Cardiac muscle cell (in vitro differentiated cells and primary cell): Measurements from ENCODE around the gene SKIDA1. TPM values are rescaled to one million over a fixed set of nuclear protein-coding genes. Genes with fewer than 3 reads are reported as not detected.

ENCODE experiments used
- DNase-seq, 2 donors: peaks; one replicate each; pipeline versions ENCODE4 v3.0.0 to v3.0.0-alpha.2; 2010 to 2017; ENCODE audit warnings: low read depth in 1 of 2, low spot score in 1 of 2
- H3K27ac ChIP-seq: fragments of 200-600 bp; sonication (generic); 2 replicates; pipeline ENCODE4 v1.5.1; 2016
- H3K27me3 ChIP-seq: fragments of 200-600 bp; sonication (generic); 2 replicates; pipeline ENCODE4 v1.6.0; 2016; ENCODE audit warnings: control low read depth
- H3K36me3 ChIP-seq: fragments of 200-600 bp; sonication (generic); 2 replicates; pipeline ENCODE4 v1.5.1; 2016; ENCODE audit warnings: control low read depth
- H3K4me1 ChIP-seq: fragments of 200-600 bp; sonication (generic); 2 replicates; pipeline ENCODE4 v1.8.1; 2017; ENCODE audit warnings: low read depth, mild to moderate bottlenecking, mixed run types
- H3K4me3 ChIP-seq: fragments of 200-600 bp; sonication (generic); 2 replicates; pipeline ENCODE4 v1.5.1; 2016; ENCODE audit warnings: mild to moderate bottlenecking
- H3K9me3 ChIP-seq: fragments of 200-600 bp; sonication (generic); 2 replicates; pipeline ENCODE4 v1.5.1; 2017; ENCODE audit warnings: low read depth, mild to moderate bottlenecking, control low read depth
- polyA plus RNA-seq: library from polyadenylated mRNA; unstranded; fragments of >200 nt; fragmentation: Nextera tagmentation; extraction: Ambion mirVana; gene quantifications from 2 replicates; pipeline ENCODE4 v1.2.1, GENCODE V29; 2016
- total RNA-seq: library from RNA; depleted of rRNA; stranded (reverse); fragments of >200 nt; gene quantifications from 2 replicates; pipeline ENCODE4 v1.2.3, GENCODE V29; 2016
- TF ChIP-seq, protein P1 (sequence below): IDR thresholded peaks from 2 replicates; pipeline ENCODE4 v1.5.1; 2012; ENCODE audit warnings: low read depth, mild to moderate bottlenecking, low read length

Gene SKIDA1
- total and polyA plus RNA-seq, 2 experiments from 2014 or later: 4.3 to 62.4 TPM

DNA sequence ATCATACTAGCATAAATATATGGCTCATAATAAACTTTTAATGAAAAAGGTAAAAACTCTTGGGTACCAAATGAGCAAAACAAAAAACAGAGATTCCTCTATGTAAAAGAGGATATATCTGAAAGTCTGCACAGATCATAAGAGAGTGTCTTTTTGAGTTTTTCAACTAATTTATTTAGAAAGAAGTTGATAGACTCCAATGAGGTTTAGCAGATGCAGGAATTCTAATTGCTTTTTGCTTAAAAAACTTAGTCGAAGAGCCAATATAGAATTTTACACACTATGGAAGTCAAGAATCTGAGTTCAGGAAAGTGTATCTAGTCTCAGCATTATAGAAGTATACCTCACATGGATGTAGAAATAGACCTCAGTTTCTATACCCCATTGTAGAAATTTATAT is 5.2 kb upstream of the SKIDA1 start:
- H3K9me3 ChIP-seq: no peaks in the 10 kb centered on the region
- no peaks in the 10 kb centered on the region for H3K27me3 ChIP-seq
- TF ChIP-seq, protein P1, sequence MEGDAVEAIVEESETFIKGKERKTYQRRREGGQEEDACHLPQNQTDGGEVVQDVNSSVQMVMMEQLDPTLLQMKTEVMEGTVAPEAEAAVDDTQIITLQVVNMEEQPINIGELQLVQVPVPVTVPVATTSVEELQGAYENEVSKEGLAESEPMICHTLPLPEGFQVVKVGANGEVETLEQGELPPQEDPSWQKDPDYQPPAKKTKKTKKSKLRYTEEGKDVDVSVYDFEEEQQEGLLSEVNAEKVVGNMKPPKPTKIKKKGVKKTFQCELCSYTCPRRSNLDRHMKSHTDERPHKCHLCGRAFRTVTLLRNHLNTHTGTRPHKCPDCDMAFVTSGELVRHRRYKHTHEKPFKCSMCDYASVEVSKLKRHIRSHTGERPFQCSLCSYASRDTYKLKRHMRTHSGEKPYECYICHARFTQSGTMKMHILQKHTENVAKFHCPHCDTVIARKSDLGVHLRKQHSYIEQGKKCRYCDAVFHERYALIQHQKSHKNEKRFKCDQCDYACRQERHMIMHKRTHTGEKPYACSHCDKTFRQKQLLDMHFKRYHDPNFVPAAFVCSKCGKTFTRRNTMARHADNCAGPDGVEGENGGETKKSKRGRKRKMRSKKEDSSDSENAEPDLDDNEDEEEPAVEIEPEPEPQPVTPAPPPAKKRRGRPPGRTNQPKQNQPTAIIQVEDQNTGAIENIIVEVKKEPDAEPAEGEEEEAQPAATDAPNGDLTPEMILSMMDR: no peak
- no peak for DNase-seq
- H3K4me3 ChIP-seq: no peak overlapping the region
- no peak overlapping the region for H3K27ac ChIP-seq
- H3K36me3 ChIP-seq: no peaks in the 10 kb centered on the region
- H3K4me1 ChIP-seq: peaks cover 39% of the 10 kb centered on the region

DNA sequence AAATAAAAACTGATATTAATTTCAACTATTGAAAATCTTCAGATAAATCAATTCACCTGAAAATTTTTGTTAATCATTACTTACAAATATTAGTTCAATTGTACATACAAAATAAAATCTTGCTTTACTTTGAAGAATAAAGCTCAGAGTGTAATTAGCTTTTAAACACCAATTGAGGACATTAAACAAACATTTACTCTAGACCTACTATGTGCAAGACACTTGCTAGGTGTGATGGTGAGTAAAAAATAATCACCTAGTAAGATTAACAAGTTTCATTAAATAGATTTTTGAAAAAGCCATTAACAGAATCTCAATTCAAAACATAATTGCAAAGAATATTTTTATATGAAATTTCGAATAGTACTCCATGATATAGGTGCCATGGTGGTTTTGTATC is 4.7 kb upstream of the SKIDA1 start:
- H3K27me3 ChIP-seq: no peaks in the 10 kb centered on the region
- no peak overlapping the region for H3K27ac ChIP-seq
- TF ChIP-seq, protein P1: no peak
- H3K36me3 ChIP-seq: no peaks in the 10 kb centered on the region
- H3K9me3 ChIP-seq: no peaks in the 10 kb centered on the region
- no peak for DNase-seq
- H3K4me3 ChIP-seq: no peak overlapping the region
- H3K4me1 ChIP-seq: peaks cover 39% of the 10 kb centered on the region

DNA sequence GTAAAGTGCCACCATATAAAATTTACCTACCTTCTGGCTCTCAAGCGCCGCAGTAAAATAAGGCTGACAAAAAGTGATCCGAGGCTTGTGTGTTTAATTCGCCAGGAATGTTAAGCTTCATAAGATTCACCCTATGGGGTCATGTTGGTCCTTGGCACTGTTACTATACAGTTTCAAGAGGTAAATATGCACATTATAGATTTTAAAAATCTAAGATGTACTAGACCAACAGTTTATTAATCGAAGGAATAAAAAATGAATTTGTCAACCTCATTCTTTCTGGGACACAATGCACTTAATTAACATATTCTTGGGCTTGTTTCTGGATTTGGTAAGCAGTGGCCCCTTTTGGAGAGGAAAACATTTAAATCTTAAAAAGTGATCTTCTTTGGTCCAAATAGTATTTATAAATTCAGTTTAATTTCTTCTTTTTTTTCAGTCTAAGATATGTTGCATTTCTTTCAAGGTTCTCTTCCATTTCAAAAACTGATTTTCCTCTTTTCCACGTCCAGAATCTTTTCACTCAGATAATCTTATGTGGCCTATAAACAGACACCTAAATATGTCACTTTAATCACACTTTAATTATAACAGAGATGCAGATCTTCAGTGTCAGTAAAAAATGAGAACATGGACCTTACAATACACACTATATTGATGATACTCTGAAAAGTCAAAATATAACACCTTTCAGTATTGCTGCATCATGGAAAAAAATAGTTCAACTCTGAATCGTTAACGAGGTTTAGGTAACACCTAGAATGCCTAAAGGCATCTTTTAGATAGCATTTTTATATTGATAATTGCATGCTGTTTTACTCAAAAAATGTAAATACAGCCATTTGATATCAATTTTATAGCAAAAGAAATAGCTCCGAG is 3.8 kb upstream of the SKIDA1 start:
- H3K36me3 ChIP-seq: no peaks in the 10 kb centered on the region
- H3K4me1 ChIP-seq: peaks cover 39% of the 10 kb centered on the region
- TF ChIP-seq, protein P1: no peak
- H3K27ac ChIP-seq: peak overlapping the region; percentile 99
- H3K9me3 ChIP-seq: no peaks in the 10 kb centered on the region
- peak overlapping the region; percentile 53 for H3K4me3 ChIP-seq
- H3K27me3 ChIP-seq: no peaks in the 10 kb centered on the region
- DNase-seq: no peak

DNA sequence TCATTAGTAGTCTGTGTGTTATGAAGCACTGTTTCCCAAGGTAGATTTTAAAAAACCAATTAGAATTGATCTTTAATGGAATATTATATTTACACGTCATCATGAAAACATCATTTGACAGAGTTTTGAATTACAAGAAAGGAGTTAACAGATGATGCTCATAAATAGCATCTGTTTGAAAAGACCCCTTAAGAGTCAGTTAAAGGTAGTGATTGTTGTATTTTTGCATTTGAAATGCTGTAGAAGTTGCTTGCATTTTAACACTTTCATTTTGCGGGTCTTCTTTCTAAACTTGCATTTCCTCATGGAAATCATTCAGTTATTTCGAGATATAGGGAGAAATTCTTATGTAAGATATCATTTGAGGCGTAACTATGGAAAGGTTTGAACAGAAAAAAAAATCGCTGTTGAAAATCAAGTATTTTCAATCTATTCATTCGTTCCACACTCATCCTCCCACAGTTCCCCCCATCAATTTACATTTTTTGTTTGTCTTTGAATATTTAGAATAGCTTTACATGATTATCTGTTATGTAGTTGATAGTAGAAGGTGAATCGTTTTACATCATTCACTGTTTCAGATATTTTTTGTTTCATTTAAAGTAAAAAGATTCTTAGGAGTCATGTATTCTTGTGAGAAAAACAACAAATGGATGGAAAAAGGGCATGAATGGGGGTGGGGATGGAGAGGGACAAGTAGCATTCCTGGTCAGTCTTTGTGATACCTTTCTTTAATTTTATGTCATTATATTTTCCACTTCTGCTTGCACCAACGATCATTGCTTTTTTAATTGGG is 3.0 kb upstream of the SKIDA1 start:
- Histone ChIP-seq H3K9me3 (no peaks in the 10 kb centered on the region), H3K4me3 (peak overlapping the region; percentile 53), H3K27ac (peak overlapping the region; percentile 99), H3K27me3 (no peaks in the 10 kb centered on the region), H3K36me3 (no peaks in the 10 kb centered on the region), H3K4me1 (peaks cover 47% of the 10 kb centered on the region)
- no peak for DNase-seq
- TF ChIP-seq, protein P1: no peak

DNA sequence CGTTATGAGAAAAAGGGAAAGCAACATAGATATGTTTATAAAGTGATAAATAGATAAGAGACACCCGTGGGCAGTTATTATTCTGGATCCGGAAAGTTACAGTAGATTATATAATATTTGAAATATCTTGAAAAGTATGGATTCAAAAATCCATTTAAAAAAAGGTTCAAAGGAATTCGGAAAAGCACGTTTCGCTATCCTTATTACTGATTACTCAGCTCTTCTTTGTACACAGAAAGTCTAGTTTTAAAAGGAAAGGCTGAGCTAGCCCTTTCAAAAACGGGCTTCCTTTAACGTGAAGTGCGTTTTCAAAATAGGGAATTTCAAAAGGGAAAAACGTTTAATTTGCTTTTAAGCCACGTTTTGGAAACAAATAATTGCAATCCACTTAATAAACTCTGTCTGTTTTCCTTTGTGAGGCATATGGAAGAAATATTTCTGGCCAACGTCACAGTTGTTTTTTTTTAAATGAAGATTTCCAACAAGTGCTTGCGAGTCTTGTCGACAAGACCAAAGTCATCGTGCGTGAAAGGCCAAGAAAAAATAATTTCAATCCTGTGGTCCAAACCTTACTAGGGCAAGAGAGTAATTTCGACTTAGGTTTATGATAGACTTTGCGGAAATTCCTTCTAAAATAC is 2.2 kb upstream of the SKIDA1 start:
- peak in 1 of 2 donors; percentile 54 for DNase-seq
- H3K27me3 ChIP-seq: no peaks in the 10 kb centered on the region
- no peaks in the 10 kb centered on the region for H3K9me3 ChIP-seq
- peak overlapping the region; percentile 99 for H3K27ac ChIP-seq
- peak overlapping the region; percentile 53 for H3K4me3 ChIP-seq
- H3K4me1 ChIP-seq: peaks cover 49% of the 10 kb centered on the region
- no peaks in the 10 kb centered on the region for H3K36me3 ChIP-seq
- TF ChIP-seq, protein P1: no peak
